Stimulated activated CD8-positive, alpha-beta memory T cell treated with anti-CD3 and anti-CD28 coated beads, Interleukin-2, amount 100 ng/mL, for 1 hour (primary cell): ENCODE measurements around the gene NISCH.

Experiments
- DNase-seq, 2 donors: peaks; one replicate each; pipeline ENCODE4 v3.0.0-alpha.2; 2020; ENCODE audit warnings: low read depth in 2 of 2

The NISCH gene

DNA sequence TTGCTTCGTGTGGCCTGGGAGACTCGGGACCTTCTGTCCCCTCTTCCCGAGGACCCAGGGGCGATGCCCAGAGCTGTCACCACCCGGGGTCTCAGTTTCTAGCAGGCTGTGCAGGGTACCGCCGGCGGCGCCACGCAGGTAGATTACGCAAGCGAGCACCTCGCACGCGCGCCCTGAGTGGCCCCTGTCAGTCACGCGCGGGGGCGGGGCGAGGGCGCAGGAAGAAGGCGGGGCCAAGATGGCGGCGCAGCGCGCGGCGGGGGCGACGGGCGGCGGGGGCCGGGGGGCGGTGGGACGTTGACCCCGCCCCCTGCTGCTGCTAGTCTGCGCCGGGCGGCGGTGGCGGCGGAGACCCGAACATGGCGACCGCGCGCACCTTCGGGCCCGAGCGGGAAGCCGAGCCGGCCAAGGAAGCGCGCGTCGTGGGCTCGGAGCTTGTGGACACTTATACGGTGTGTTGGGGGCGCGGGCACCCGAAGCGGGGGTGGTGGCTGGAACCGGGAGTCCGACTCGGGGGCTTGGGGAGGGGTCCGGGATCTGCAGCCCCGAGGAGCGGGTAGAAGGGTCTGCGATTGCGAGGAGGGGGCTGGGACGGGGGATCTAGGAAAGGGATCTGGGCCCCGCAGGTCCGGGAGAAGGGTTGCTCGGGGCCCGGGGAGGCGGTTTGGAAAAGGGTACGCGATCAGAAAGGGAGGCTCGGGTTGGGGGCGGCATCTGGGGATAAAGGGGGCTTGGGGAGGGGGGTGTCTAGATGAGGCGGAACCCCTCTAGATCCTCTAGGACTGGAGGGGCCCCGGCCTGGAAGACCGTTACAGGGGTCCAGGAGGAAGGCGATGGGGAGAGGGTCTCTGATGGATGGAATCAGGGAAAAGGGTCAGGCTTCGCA lies at the start of gene NISCH:
Gene NISCH, plus strand, starts transcription at position 322 of the 886 bp plus-strand sequence. Its CDS starts 38 bp downstream, at position 360.
- peak; percentile 93 to 95 for DNase-seq

- DNase-seq = no peak
Observed at GRCh38 chr3:52406231-52406661, 49.2 kb upstream of the NISCH start.

- no peak for DNase-seq
Observed at GRCh38 chr3:52406791-52407510, 48.5 kb upstream of the NISCH start.

DNA sequence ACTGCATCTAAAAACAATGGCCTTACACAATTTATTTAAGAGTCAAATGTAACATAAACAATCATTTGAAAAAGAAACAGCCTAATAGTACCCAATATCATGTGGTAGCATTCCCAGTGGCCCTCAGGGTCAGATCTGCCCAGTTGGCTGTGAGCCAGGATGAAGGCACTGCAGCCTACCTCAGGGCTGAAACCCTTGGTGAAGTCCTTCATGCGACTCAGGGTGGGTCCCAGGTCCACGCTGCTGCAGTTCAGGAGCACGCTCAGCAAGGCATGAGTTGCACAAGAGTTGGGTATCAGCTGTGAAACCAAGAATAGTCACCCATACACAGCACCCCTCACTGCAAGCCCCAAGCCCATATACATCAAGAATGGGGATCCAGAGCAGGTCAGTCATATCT lies 47.6 kb upstream of the NISCH start:
- no peak for DNase-seq

DNA sequence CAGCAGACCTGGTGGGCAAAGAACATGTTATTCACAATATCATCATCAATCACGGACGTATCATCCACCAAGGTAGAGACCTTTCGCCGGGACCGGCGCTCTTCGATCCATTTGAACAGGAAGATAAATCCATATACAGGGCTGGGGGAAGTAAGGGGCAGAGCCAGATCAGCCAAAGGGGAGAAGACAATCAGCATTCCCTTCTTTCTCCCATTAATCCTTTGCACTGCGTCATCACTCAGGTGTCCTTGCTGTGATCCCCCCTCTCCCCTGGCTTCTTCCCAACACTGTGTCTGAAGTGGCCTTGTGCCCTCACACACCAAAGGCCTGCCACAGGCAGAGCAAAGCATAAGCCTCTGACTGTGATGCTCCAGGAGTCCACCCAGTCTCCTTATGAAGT lies 46.9 kb upstream of the NISCH start:
- no peak for DNase-seq

GRCh38 chr3:52415800-52416199 lies 39.6 kb upstream of the NISCH start:
- DNase-seq = no peak

DNA sequence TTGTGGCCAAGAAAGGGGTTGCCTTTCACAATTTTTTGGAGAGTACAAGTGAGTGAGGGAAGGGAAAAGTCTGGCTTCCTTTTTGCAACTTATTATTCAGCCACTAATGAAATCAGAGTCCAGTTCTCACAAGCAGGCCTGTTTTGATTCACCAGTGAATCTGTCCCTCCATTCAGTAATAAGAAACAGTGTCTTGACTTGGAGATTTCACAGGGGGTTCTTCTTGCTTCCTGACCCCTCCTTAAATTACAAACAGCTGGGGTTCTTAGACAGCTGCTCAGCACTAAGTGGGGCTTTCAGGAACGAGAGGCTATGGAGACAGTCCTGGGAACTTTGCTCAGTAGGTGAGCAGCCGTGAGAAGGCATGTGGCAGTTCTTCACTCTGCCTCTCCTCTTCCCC lies 35.0 kb upstream of the NISCH start:
- DNase-seq = no peak

- no peak for DNase-seq
Observed at GRCh38 chr3:52422669-52423068, 32.7 kb upstream of the NISCH start.

DNA sequence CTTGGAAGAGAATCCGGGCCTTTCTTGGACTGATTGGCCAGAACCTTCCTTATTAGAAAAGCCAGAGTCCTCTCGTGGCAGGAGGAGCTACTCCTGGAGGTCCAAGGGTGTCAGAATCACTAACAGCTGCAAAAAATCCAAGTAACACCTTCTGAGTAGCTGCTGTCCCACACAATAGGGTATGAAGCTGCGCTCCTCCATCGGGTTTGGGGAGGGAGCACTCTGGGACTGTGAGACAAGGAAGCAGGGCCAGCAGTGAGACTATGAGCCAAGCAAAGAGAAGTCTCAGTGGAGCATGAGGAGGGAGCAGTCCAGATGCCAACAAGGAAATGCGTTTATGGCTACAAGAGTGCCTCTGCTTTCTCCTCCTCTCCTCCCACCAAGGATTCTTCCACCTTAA lies 32.2 kb upstream of the NISCH start:
- DNase-seq = no peak

- no peak for DNase-seq
Observed at GRCh38 chr3:52428151-52429005, 27.0 kb upstream of the NISCH start.

DNA sequence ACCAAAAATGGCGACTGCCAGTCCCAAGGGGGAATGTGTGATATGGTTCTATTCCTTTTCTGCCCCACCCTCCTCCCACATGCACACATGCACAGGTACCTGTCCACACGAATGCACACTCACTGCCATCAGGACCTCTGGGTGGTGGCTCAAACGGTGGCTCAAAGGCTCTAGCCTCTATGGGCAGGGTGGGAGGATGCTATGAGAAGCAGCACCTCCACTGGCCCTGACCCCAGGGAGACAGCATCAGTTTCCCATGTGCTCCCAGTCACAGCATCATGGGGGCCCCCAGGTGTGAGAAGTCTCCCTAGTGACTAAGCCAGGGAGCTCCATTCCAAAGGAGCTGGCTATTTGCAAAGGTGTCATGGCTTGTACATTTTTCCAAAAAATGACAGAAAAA lies 26.4 kb upstream of the NISCH start:
- DNase-seq = no peak

DNA sequence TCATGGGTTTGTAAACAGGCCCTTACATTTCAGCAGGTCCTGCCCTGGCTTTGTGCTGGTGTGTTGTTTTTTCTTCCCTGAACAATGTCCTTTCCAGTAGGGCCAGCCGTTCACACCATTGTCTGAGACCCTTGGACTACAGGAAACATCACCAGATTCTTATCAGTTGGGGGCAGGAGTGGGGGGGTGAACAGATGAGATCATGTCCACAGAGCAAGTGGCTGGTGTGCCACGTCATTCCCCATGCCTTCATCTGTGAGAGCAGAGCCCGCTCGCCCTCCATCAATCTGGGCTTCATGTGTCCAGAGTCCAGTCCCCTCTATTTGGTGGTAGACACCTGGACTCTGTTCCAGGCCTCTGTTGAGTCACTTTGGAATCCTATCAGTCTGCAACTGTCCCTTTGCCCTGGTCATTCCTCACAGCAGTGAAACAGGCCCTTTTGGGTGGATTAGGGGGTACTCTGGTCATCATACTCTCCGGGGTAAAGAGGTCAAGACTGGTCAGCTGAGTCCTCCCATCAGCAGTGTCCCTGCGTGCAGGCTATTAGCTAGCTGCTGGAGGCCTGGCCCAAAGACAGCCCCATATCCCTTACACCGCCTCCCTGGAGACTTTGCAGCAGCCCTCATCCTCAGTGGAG lies 25.5 kb upstream of the NISCH start:
- no peak for DNase-seq

- DNase-seq = no peak
Observed at GRCh38 chr3:52430416-52430810, 25.0 kb upstream of the NISCH start.

GRCh38 chr3:52431459-52432223 lies 23.8 kb upstream of the NISCH start:
- no peak for DNase-seq

GRCh38 chr3:52432225-52432624 lies 23.2 kb upstream of the NISCH start:
- no peak for DNase-seq

- no peak for DNase-seq
Observed at GRCh38 chr3:52432691-52433141, 22.7 kb upstream of the NISCH start.

- DNase-seq = no peak
Observed at GRCh38 chr3:52433328-52433995, 21.9 kb upstream of the NISCH start.

GRCh38 chr3:52433996-52434479 lies 21.4 kb upstream of the NISCH start:
- DNase-seq = no peak

GRCh38 chr3:52434491-52435115 lies 20.8 kb upstream of the NISCH start:
- no peak for DNase-seq
